Epithelial cell of esophagus (primary cell): ENCODE data around the gene KDM4B.
A peak's percentile ranks its signal among the peaks of the same experiment; 100 is the strongest.

Experiments
- DNase-seq: peaks from one replicate; pipeline ENCODE4 v3.0.0; 2010; ENCODE audit warnings: low read depth
- H3K4me3 ChIP-seq: 2 replicates; pipeline ENCODE4 v1.5.1; 2011; ENCODE audit warnings: mild to moderate bottlenecking, low read length, control low read depth
- TF ChIP-seq, protein P1 (sequence below): IDR thresholded peaks from 2 replicates; pipeline ENCODE4 v1.5.1; 2011; ENCODE audit warnings: low read depth, mild to moderate bottlenecking, low read length, control low read depth, inconsistent platforms; ENCODE audit not compliant: insufficient read depth; ENCODE audit errors: missing control alignments

KDM4B gene

GRCh38 chr19:5057860-5058259 lies 88.9 kb downstream of the KDM4B start:
- TF ChIP-seq, protein P1, sequence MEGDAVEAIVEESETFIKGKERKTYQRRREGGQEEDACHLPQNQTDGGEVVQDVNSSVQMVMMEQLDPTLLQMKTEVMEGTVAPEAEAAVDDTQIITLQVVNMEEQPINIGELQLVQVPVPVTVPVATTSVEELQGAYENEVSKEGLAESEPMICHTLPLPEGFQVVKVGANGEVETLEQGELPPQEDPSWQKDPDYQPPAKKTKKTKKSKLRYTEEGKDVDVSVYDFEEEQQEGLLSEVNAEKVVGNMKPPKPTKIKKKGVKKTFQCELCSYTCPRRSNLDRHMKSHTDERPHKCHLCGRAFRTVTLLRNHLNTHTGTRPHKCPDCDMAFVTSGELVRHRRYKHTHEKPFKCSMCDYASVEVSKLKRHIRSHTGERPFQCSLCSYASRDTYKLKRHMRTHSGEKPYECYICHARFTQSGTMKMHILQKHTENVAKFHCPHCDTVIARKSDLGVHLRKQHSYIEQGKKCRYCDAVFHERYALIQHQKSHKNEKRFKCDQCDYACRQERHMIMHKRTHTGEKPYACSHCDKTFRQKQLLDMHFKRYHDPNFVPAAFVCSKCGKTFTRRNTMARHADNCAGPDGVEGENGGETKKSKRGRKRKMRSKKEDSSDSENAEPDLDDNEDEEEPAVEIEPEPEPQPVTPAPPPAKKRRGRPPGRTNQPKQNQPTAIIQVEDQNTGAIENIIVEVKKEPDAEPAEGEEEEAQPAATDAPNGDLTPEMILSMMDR: no peak
- no peak overlapping the region for H3K4me3 ChIP-seq
- DNase-seq: peak; percentile 25

- peak; percentile 23 for DNase-seq
- TF ChIP-seq, protein P1: no peak
- no peak overlapping the region for H3K4me3 ChIP-seq
Measured at GRCh38 chr19:5058521-5059212, 89.8 kb downstream of the KDM4B start.

DNA sequence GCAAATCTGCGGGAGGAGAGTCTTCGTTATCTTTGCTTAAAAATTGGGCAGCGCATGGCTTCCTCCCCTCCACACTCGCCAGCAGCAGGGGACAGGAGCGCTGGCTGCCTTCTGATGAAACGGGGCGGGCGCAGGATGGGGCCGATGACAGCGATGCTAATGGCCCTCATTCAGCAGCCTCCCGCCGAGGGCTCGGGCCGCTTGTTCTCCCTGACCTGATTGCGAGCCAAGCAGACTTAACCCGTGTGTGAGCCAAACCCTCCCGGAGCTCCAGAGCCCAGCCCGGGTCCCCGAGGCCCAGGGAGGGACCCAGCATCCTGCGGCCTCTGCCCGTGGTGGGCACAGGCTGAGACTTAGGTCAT lies 90.3 kb downstream of the KDM4B start:
- no peak for DNase-seq
- H3K4me3 ChIP-seq: no peak overlapping the region
- TF ChIP-seq, protein P1: no peak

DNA sequence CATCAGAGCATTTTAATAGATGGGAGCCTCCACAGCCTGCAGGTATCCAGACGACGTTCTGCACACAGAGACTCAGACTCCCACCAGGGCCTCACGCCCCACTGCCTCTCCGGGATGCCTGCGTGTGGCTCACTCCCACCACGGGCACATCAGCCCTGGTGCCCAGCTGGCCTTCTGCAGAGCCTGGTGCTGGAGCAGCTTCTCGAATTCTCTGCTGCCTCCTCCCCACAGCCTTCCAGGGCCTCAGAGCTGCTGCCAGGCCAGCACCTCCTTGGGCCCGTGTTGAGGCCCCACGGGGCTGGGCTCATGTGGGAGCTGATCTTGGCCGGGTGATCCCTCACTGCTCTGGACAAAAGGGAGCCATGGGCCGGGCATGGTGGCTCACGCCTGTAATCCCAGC lies 90.9 kb downstream of the KDM4B start:
- no peak for DNase-seq
- H3K4me3 ChIP-seq: no peak overlapping the region
- TF ChIP-seq, protein P1: no peak

- TF ChIP-seq, protein P1: no peak
- no peak overlapping the region for H3K4me3 ChIP-seq
- DNase-seq: no peak
Measured at GRCh38 chr19:5062195-5062594, 93.3 kb downstream of the KDM4B start.

DNA sequence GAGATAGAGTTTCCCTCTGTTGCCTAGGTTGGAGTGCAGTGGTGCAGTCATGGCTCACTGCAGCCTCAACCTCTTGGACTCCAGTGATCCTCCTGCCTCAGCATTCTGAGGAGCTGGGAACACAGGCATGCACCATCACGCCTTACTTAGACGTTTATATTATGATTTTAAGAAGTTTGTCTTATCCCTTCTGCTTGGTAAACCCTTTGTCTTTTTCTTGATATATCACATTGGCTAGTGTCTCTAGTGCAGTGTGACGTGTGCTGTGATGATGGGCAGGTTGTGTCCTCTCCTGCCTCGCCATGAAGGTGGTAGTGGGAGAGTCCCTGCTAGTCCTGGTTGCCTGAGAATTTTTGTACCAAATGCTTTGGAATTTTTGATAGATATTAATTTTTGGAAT lies 93.9 kb downstream of the KDM4B start:
- DNase-seq: no peak
- H3K4me3 ChIP-seq: no peak overlapping the region
- TF ChIP-seq, protein P1: no peak
